ENCODE results near the gene GALNT16. TPM values are rescaled to one million over a fixed set of nuclear protein-coding genes. Genes with fewer than 3 reads are reported as not detected.

GALNT16 gene
- total RNA-seq, 4 donors from 2014 or later: 2.2 to 7.1 (median 6.9) TPM

GRCh38 chr14:69237142-69237541 lies 22.8 kb upstream of the GALNT16 start:
- intact Hi-C loops (cut with DNase I): no loop called here
- Histone ChIP-seq H3K27me3 (no peaks in the 10 kb centered on the region), H3K36me3 (peaks cover 33 to 44% of the 10 kb centered on the region in 2 donors), H3K9me3 (no peaks in the 10 kb centered on the region), H3K4me1 (no peaks in the 10 kb centered on the region), H3K27ac (no peak overlapping the region), H3K4me3 (replicated peaks in 1 of 3) (no peak overlapping the region)
- TF ChIP-seq, protein P1, sequence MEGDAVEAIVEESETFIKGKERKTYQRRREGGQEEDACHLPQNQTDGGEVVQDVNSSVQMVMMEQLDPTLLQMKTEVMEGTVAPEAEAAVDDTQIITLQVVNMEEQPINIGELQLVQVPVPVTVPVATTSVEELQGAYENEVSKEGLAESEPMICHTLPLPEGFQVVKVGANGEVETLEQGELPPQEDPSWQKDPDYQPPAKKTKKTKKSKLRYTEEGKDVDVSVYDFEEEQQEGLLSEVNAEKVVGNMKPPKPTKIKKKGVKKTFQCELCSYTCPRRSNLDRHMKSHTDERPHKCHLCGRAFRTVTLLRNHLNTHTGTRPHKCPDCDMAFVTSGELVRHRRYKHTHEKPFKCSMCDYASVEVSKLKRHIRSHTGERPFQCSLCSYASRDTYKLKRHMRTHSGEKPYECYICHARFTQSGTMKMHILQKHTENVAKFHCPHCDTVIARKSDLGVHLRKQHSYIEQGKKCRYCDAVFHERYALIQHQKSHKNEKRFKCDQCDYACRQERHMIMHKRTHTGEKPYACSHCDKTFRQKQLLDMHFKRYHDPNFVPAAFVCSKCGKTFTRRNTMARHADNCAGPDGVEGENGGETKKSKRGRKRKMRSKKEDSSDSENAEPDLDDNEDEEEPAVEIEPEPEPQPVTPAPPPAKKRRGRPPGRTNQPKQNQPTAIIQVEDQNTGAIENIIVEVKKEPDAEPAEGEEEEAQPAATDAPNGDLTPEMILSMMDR (IDR thresholded peaks at IDR 0.05): no peak
- TF ChIP-seq POLR2A (IDR thresholded peaks at IDR 0.05): no peak
- 90 to 100% methylated on average over 1 of the region's 1 CpG for WGBS, 2 donors
- DNase-seq: no peak

DNA sequence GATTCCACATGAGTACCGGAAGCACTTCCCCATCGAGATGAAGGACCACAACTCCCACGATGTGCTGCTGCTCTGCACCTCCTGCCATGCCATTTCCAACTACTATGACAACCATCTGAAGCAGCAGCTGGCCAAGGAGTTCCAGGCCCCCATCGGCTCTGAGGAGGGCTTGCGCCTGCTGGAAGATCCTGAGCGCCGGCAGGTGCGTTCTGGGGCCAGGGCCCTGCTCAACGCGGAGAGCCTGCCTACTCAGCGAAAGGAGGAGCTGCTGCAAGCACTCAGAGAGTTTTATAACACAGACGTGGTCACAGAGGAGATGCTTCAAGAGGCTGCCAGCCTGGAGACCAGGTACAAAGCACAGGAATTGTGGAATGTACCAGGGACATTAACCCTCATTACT lies 22.4 kb upstream of the GALNT16 start:
- Histone ChIP-seq H3K36me3 (peaks cover 33 to 41% of the 10 kb centered on the region in 2 donors), H3K4me1 (no peaks in the 10 kb centered on the region), H3K9me3 (no peaks in the 10 kb centered on the region), H3K4me3 (replicated peaks in 1 of 3) (no peak overlapping the region), H3K27me3 (no peaks in the 10 kb centered on the region), H3K27ac (no peak overlapping the region)
- DNase-seq: no peak
- TF ChIP-seq, protein P1 (IDR thresholded peaks at IDR 0.05): no peak
- TF ChIP-seq POLR2A (IDR thresholded peaks at IDR 0.05): no peak
- 89 to 90% methylated on average over 12 of the region's 12 CpGs for WGBS, 2 donors
- intact Hi-C loops (cut with DNase I): no loop called here

DNA sequence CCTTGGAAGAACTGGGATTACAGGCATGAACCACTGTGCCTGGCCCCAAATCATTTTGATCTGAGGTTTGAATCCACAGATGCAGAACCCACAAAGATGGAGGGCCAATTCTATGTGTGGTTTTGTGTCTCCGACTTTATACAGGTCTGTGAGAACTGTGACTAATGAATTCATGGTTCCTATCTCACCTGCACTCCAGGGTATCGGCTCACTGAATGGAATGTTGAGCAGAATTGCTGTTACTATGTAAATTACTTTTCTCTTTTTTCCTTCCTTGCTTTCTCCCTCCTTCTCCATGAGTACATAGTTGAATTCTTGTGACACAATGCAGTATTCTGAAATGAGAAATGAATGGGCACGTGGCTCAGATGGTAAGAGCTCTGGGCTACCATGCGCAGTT lies 21.1 kb upstream of the GALNT16 start:
- no peaks in the 10 kb centered on the region for H3K9me3 ChIP-seq
- peaks cover 33 to 41% of the 10 kb centered on the region in 2 donors for H3K36me3 ChIP-seq
- 94 to 96% methylated on average over 4 of the region's 4 CpGs for WGBS, 2 donors
- intact Hi-C loops (cut with DNase I): no loop called here
- H3K4me1 ChIP-seq: no peaks in the 10 kb centered on the region
- no peak for TF ChIP-seq POLR2A (IDR thresholded peaks at IDR 0.05)
- TF ChIP-seq, protein P1 (IDR thresholded peaks at IDR 0.05): no peak
- H3K27me3 ChIP-seq: no peaks in the 10 kb centered on the region
- no peak for DNase-seq
- H3K4me3 ChIP-seq (replicated peaks in 1 of 3): no peak overlapping the region
- no peak overlapping the region for H3K27ac ChIP-seq

GRCh38 chr14:69240527-69241173 lies 19.3 kb upstream of the GALNT16 start:
- H3K4me1 ChIP-seq: no peaks in the 10 kb centered on the region

DNA sequence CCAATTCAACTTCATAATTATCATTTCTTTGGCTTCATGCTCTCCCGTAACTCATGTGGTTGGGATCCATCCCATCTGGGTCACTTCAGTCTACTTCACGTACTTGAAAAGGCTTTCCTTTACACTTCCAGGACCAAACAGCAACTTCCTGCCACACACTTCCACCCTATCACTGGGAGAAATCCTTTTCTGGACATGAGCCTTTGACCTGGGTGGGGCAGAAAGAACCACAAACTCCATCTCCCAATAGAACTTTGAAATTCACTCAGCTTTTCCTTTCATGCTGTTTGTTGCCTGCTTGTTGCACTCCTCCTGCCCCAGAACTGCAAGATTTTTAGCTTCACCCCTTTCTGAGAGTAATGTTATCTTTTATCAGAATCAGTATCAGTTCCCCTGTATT lies 18.4 kb upstream of the GALNT16 start:
- Histone ChIP-seq H3K9me3 (no peaks in the 10 kb centered on the region), H3K27ac (no peak overlapping the region), H3K36me3 (peaks cover 29 to 33% of the 10 kb centered on the region in 2 donors), H3K4me3 (replicated peaks in 1 of 3) (no peak overlapping the region), H3K27me3 (no peaks in the 10 kb centered on the region), H3K4me1 (no peaks in the 10 kb centered on the region)
- WGBS, 2 donors: 78 to 81% methylated on average over 2 of the region's 2 CpGs
- no peak for TF ChIP-seq POLR2A (IDR thresholded peaks at IDR 0.05)
- TF ChIP-seq, protein P1 (IDR thresholded peaks at IDR 0.05): no peak
- intact Hi-C loops (cut with DNase I): loop anchor here (5.0 kb wide), 2 partner anchors 221 to 336 kb away; no protein-coding TSS in a partner anchor
- no peak for DNase-seq

More at GRCh38 chr14:69240527-69241173, 19.3 kb upstream of the GALNT16 start:
- 90 to 91% methylated on average over 12 to 13 of the region's 13 CpGs for WGBS, 2 donors
- no peaks in the 10 kb centered on the region for H3K27me3 ChIP-seq
- intact Hi-C loops (cut with DNase I): loop anchor here (5.0 kb wide), 2 partner anchors 222 to 337 kb away; no protein-coding TSS in a partner anchor
- no peak for TF ChIP-seq POLR2A (IDR thresholded peaks at IDR 0.05)
- TF ChIP-seq, protein P1 (IDR thresholded peaks at IDR 0.05): no peak
- no peak overlapping the region for H3K27ac ChIP-seq
- H3K36me3 ChIP-seq: peaks cover 33 to 41% of the 10 kb centered on the region in 2 donors
- H3K9me3 ChIP-seq: no peaks in the 10 kb centered on the region
- no peak for DNase-seq
- no peak overlapping the region for H3K4me3 ChIP-seq (replicated peaks in 1 of 3)
